GM12892 (cell line): ENCODE data around the gene LNX2.

ENCODE experiments used
- POLR2A ChIP-seq: IDR thresholded peaks from 2 replicates; pipeline ENCODE4 v1.6.1; 2011; ENCODE audit warnings: low read depth, low read length, control low read depth
- POLR2AphosphoS5 ChIP-seq: IDR thresholded peaks from 2 replicates; pipeline ENCODE4 v1.6.1; 2011; ENCODE audit warnings: low read depth, low read length, control low read depth
- TAF1 ChIP-seq: IDR thresholded peaks from 2 replicates; pipeline ENCODE4 v1.6.1; 2011; ENCODE audit warnings: low read depth, mild to moderate bottlenecking, control low read depth, low read length, borderline replicate concordance

DNA sequence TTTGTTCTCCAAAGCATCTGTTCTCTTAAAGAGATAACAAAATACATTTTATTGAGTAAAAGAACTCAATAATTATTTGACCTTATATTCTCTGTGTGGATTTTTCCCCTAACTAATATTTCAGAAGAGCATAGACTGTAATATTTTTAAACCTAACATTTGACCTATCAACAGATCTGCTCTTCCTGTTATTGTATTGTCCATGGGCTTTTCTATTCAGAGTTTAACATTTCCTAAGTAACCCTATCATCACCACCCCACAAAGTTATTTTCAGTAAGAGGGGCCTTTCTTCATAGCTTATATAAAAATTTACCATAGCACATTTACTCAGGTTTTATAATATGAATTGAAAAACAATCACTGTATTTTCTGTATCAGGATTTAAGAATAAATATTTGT is 18.9 kb upstream of the LNX2 start:
- TF ChIP-seq POLR2AphosphoS5 (no peak), TAF1 (no peak), POLR2A (no peak)
